Transverse colon (tissue), 4 donors: ENCODE results near the gene THSD8.

ENCODE experiments used
- CTCF ChIP-seq, 5 experiments: fragments of 200-600 bp in 3 of 5; fragments of 450-650 bp in 2 of 5; sonication (generic) in 3 of 5; IDR thresholded peaks; 1 replicate in 2 of 5; 2 replicates in 3 of 5; pipeline ENCODE4 v1.5.1; 2016 to 2017; ENCODE audit warnings: antibody characterized with exemption in 5 of 5, inconsistent platforms in 3 of 5, mild to moderate bottlenecking in 2 of 5, moderate library complexity in 1 of 5
- EP300 ChIP-seq: sonication (generic); formaldehyde crosslinking; IDR thresholded peaks from one replicate; pipeline ENCODE4 v1.6.1; 2017; ENCODE audit warnings: antibody characterized with exemption, low read depth
- POLR2A ChIP-seq: fragments of 450-650 bp; IDR thresholded peaks from one replicate; pipeline ENCODE4 v1.6.1; 2016; ENCODE audit warnings: antibody characterized with exemption, mild to moderate bottlenecking, moderate library complexity
- POLR2AphosphoS5 ChIP-seq, 3 donors: sonication (generic); formaldehyde crosslinking; IDR thresholded peaks; one replicate each; pipeline ENCODE4 v1.6.1; 2016; ENCODE audit warnings: antibody characterized with exemption in 3 of 3

- no peak for TF ChIP-seq POLR2A
- no peak for TF ChIP-seq CTCF (IDR thresholded peaks at IDR 0.05)
- no peak for TF ChIP-seq POLR2AphosphoS5 (IDR thresholded peaks at IDR 0.05)
- TF ChIP-seq EP300, result no peak
Observed at GRCh38 chr19:12754465-12755196, 47.2 kb upstream of the THSD8 start.
